HTERT RPE-1 (cell line): Measurements from ENCODE around the gene OR5K2.

Experiments used
- in situ Hi-C: fragments of 300-500 bp; cut with MboI; formaldehyde crosslinking; loops from 4 replicates; pipeline ENCODE4 v1.14.3; 2020; ENCODE audit warnings: low sequenced_read_pairs

The OR5K2 gene

DNA sequence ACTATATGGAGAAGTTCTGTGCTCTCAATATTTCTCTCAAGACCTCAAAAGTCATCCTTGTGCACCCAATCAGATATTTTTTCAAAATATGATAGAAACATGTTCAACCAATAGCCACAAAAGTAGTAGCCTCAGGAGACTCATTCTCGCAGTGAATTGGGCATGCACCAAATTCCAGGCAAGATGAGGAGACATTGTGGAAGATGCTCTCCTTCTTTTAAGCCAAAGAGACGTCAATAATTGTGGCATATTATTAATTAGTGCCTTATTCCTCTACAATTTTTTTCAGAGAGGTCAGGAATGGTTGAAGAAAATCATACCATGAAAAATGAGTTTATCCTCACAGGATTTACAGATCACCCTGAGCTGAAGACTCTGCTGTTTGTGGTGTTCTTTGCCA, at the start of gene OR5K2:
Gene OR5K2 (plus strand): TSS at position 301 of the 400 bp plus-strand sequence. CDS start 0 bp downstream, at position 301.
- in situ Hi-C loops, result no loop called here

DNA sequence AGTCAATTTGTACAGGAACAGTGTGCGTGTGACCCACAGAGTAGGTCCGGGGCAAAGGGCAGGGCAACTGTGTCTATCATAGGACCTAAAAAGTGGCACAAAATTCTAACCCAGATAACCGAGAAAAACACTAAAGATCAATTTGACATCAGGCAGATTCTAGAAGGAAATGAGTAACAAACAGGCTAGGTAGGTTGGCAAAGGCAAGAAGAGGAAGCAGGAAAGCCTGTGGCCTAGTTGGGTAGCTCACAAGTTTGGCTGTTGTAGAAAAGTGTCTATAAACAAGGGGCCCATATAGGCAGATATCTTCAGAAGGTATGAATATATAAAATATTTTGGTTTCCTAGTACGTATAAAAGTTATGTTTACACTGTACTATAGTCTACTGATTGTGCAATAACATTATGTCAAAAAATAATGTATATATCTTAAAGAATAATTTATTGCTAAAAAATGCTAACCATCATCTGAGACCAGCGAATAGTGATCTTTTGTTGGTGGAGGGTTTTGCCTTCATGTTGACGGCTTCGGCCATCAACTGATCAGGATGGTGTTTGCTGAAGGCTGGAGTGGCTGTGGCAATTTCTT, 47.8 kb upstream of the OR5K2 start:
- in situ Hi-C loops, result no loop called here

DNA sequence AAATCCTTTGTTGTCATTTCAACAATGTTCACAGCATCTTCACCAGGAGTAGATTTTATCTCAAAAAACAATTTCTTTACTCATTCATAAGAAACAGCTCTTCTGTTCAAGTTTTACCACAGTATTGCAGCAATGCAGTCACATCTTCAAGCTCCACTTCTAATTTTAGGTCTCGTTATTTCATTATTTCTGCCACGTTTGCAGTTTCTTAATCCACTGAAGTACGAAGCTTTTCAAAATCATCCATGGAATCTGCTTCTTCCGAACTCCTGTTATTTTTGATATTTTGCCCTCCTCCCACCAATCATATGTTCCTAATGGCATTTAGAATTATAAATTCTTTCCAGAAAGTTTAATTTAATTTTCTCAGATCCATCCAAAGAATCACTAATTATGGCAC, 47.1 kb upstream of the OR5K2 start:
- in situ Hi-C loops, result no loop called here

GRCh38 chr3:98453827-98454226, 43.7 kb upstream of the OR5K2 start:
- in situ Hi-C loops, result no loop called here

DNA sequence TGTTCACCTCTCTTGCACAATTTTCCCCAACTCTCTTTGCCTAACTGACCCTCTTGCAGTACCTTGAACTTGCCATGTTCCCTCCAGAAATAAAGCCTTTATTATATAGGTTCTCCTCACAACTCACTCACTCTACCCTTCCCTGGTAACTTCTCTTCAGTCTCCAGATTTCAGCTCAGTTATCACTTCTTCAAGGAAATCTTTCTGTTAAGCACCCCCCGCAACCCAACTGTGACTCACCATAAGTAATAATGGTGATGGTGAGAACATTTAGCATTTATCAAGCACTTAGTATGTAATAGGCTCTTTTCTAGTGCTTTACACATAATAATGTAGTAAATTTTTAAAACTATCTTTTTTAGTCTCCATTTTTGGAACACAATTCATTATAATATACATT, 42.6 kb upstream of the OR5K2 start:
- in situ Hi-C loops, result no loop called here

DNA sequence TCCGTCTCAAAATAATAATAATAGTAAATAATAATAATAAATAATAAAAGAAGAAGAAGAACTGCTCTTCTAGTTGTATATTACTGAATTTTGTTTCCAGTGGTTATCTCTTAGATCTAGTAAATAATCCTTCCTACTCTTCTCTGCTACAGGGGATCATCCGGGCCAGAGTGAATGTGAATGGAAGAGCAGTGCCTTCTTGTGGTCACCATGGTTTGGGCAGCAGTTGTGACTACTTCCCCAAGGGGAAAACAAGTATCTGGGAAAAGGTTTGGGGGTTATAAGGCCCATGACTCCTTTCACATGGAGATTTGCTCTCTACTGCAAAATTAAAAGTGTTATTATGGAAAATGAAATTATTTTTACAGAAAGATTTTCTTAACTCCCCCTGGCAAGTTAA, 39.9 kb upstream of the OR5K2 start:
- in situ Hi-C loops, result no loop called here

- in situ Hi-C loops, result no loop called here
Observed at GRCh38 chr3:98460220-98460619, 37.3 kb upstream of the OR5K2 start.

DNA sequence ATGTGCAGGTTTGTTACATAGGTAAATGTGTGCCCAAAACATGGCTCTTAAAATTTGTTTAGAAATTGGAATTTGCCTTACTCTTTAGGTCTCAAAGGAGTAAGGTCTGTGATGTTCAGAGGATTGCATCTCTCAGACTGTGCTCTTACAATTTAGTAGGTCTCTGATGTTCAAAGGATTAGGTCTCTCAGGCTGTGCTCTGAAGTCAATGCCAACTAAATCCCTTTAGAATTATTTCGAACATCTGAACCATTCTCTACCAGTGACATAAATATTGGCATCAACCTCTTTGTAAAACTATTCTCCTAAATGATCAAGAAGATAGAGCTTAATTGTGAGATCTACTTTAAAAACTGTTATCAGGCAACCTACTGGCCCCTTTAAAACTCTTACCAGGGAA, 34.6 kb upstream of the OR5K2 start, which contains the start of gene OR5K1:
Gene OR5K1 (plus strand): TSS at position 301 of the 400 bp plus-strand sequence. CDS start 6,376 bp downstream, outside the sequence.
- in situ Hi-C loops, result no loop called here

DNA sequence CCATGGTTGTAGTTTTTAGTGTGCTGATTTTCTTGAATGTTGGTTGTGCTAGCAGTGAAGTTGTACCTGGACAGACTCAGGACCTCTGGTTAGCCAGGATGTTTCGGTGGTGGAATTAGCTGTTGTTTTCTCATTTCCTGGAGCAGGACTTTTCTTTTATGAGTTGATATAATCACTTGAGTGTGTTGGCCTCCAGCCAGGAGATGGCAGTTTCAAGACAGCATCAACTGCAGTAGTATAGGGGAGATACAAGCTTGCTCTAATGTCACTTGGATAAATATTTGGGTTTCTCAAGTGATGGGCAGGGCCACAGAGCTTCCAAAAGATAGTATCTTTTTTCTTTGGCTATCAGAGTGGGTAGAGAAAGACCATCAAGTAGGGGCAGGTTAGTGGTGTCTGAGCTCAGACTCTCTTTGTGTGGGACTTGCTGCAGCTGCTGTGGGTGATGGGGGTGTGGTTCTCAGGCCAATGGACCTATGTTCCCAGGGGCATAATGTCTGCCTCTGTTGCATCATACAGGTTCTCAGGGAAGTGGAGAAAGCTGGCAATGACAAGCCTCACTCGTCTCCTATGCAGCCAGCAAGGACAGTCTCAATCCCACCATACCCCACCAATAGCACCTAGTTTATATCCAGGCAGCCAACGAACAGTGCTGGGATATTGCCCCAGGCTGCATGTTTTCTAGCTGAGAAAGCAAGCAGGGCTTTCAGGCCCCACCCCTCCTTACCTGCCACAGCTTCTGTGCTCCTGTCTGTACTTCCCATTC, 14.6 kb upstream of the OR5K2 start:
- in situ Hi-C loops, result no loop called here

DNA sequence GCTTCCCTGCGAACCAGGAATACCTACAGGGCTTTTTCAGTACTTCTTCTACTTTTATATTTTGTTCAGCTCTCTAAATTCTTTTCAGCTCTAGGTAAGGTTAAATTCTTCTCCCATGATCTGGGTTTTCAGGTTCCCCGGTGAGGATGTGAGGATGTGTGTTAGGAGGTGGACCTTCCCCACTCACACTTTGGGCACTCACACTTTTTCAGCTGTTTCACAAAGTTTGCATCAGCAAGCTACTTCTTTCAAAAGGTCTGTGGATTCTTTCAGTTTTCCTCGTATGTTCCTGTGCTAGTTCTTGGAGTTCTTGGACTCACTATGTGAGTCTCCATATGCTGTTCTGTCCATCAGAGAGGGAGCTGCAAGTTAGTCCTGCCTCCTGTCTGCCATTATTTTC, 13.9 kb upstream of the OR5K2 start:
- in situ Hi-C loops, result no loop called here

DNA sequence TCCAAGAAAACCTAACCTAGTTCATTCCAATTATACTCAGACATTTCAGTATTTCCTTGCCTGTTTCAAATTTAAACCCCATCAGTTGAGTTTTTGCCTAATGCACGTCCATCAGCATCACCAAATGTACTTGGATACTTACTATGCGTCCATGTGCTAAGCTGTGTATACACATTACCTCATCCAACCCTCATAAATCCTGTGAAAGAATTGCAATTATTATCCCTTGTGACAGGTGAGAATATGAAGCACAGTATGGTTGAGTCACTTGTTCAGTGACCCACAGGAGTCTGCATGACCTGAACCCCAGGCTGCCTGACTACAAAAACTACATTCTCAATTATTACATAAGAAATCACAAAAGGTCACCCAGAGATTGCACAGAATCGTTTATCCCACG, 2.5 kb downstream of the OR5K2 start:
- in situ Hi-C loops, result no loop called here

DNA sequence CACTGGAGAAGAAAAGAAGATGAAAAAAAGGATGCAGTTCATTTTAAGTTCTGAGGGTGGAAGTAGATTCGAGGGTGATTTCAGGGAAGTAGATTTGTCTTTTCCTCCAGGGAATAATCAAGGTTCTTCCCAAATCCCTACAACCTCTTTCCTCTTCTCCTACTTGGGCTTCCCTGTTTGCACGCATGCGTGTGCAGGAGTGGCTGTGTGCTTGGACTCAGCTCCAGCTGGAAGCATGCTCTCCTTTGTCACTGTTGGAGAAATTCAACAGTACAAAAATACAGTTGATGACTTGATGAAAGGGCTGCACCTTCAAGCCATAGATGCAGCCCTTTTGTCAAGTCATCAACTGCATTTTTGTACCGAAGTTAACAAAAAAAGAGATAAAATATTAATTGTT, 3.8 kb downstream of the OR5K2 start:
- in situ Hi-C loops, result no loop called here

DNA sequence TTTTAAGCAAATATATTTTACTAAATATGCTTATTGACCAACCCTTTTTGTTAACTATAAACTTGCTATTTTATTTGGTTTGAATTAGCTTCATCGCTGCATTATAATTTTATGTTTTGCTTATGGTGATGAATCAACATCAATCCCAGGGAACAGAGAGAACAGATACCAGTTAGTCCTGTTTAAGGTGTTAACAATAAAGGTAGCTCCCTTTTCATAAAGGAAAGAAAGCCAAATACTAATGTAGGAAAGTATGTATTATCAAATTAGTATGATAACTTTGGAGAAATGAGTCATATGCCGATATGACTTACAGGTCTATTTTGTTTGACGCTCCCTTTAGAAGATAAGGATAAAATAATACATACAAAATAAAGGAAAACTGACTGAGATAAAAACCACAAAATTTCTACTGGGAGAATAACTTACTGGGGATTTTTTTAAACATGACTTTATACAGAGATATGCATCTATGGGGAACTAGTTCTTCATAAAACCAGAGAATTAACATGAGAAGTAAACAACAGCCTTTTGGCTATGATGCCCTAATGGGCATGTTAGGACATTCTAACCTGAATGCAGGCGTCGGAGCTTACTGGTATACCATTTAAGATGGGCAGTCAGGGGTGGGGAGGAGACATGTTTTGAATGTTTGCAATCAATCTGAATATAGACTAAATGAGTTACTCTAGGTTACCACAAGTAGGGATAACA, 4.5 kb downstream of the OR5K2 start:
- in situ Hi-C loops, result no loop called here

DNA sequence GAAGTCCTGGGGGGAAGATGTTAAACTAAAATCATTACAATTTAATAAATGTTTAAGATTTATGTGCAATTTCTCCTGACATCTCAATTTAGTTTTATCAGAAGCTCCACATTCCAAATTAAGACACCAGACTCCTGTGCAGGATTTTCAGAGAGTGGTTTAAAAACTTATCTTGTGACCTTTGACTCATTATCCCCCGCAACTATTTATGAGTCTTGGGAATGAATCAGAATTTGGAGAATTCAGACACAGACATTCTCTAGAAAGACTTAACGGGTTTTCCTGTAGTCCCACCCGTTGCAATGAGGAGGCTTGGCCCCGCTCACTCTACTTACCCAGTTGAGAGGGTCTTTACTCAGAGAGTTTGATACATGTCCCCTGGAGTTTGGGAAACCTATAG, 7.1 kb downstream of the OR5K2 start:
- in situ Hi-C loops, result no loop called here

DNA sequence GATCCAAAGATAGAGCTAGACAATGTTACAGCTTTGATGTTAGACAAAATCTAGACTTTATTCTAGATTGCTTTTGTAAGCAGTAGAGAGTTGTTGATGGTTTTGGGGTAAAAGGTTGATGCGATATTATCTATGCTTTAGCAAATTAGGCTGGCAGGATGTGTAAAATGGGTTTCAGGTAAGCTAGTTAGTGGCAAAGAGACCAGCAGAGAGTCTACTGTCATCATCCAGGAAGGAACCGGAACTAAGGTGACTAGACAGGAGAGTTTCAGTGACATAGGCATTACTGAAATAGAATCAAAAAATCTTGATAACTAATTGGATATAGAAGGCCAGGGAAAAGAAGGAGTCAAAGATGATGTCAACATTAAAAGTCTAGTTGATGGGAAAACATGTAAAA, 11.1 kb downstream of the OR5K2 start:
- in situ Hi-C loops, result no loop called here

GRCh38 chr3:98512576-98512975, 15.1 kb downstream of the OR5K2 start:
- in situ Hi-C loops, result no loop called here

- in situ Hi-C loops, result no loop called here
Observed at GRCh38 chr3:98513091-98513511, 15.6 kb downstream of the OR5K2 start.

GRCh38 chr3:98513736-98514135, 16.3 kb downstream of the OR5K2 start:
- in situ Hi-C loops, result no loop called here

DNA sequence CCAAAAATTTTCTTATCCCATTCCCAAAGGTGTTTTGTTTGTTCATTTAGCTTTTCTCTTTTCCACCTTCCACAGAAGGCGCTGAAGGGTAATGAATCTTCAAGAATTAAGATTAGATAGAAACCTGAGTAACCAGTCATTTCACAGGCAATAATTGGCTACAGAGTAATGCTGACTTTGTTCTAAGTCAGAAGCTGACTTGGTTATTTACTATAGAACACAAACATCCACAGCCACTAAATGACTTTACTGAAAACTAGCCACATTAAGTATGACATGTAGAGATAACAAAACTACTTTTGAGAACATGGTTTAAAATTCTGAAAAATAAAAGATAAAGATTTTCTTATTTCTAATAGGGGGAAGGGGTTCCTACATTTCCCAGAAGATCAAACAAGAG, 17.5 kb downstream of the OR5K2 start:
- in situ Hi-C loops, result no loop called here

DNA sequence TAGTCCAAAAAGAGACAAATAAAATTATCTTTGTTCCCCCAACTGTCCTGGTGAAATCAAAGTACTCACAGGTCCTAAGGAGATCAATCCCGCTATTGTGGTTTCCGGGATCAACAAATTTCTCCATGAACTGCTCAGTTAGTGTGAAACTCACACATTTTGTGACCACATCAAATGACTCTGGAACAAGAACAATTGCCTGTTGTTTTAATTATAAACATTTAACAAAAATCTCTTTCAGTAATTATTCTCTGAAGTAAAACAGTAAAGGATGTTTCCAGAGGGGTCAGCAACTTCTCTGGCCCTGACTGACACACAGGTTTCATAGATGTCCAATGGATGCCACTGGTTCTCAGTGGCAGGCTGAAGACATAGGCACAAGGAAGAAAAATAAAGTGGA, 21.3 kb downstream of the OR5K2 start:
- in situ Hi-C loops, result no loop called here

DNA sequence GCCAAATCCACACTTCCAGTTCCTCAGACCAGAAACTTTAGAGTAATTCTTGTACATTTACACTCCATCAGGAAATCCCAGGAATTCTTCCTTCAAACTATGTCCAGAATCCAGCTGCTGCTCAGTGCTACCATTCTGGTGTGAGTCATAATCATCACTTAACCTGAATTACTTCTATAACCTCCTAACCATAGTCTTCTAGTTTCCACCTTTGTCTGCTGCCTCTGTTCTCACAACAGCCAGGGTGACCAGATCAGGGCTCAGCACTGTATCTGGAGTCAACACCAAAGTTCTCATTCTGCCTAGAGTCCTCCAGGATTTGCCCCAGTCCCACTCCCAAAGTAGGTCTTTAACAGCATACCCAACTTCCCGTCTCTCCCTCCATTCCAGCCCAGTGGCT, 21.9 kb downstream of the OR5K2 start:
- in situ Hi-C loops, result no loop called here
